Small intestine (tissue), 7 donors: Measurements from ENCODE around the gene SF3B2. TPM values are rescaled to one million over a fixed set of nuclear protein-coding genes. Genes with fewer than 3 reads are reported as not detected.

Source experiments
- DNase-seq, 2 donors: peaks; one replicate each; pipeline versions ENCODE4 v3.0.0 to v3.0.0-alpha.2; 2013
- FAIRE-seq: peaks from 2 replicates; lab custom pipeline; 2012; peaks lifted over from hg19 to GRCh38; lab: Jason Lieb, UNC
- H3K27ac ChIP-seq, 3 donors: one replicate each; pipeline ENCODE4 v1.5.1; 2013; ENCODE audit warnings: low read length in 2 of 3, mild to moderate bottlenecking in 2 of 3, control low read depth in 1 of 3, inconsistent platforms in 1 of 3, low read depth in 1 of 3, moderate library complexity in 1 of 3
- H3K27me3 ChIP-seq, 3 donors: one replicate each; pipeline ENCODE4 v1.6.1; 2013; ENCODE audit warnings: low read length in 3 of 3, inconsistent platforms in 1 of 3; ENCODE audit not compliant: control insufficient read depth in 3 of 3, insufficient read depth in 3 of 3
- H3K36me3 ChIP-seq, 3 donors: one replicate each; pipeline ENCODE4 v1.6.1; 2013; ENCODE audit warnings: low read length in 3 of 3, inconsistent platforms in 1 of 3, low read depth in 1 of 3, mild to moderate bottlenecking in 1 of 3, moderate library complexity in 1 of 3; ENCODE audit not compliant: control insufficient read depth in 3 of 3, insufficient read depth in 2 of 3
- H3K4me1 ChIP-seq, 3 donors: one replicate each; pipeline ENCODE4 v1.6.1; 2013; ENCODE audit warnings: low read length in 2 of 3, inconsistent platforms in 1 of 3, low read depth in 1 of 3, mild to moderate bottlenecking in 1 of 3, moderate library complexity in 1 of 3; ENCODE audit not compliant: control insufficient read depth in 3 of 3, insufficient read depth in 2 of 3
- H3K4me3 ChIP-seq, 3 donors: one replicate each; pipeline ENCODE4 v1.5.1; 2013; ENCODE audit warnings: low read length in 3 of 3, control low read depth in 1 of 3, inconsistent platforms in 1 of 3, low read depth in 1 of 3, mild to moderate bottlenecking in 1 of 3, moderate library complexity in 1 of 3
- H3K9me3 ChIP-seq, 2 donors: one replicate each; pipeline ENCODE4 v1.6.1; 2013; ENCODE audit warnings: low read depth in 1 of 2, low read length in 1 of 2; ENCODE audit not compliant: control insufficient read depth in 2 of 2, insufficient read depth in 1 of 2
- WGBS, 3 donors: extraction: QIAGEN DNeasy Blood & Tissue Kit; methylation state at CpG; one replicate each; pipeline ENCODE4 v1.1.7; 2013; 5-methylcytosine and 5-hydroxymethylcytosine counted together
- polyA plus RNA-seq, 4 donors: library from polyadenylated mRNA; stranded (reverse) in 3 of 4; unstranded in 1 of 4; fragments of 200-250 nt in 3 of 4; fragments of 120-200 nt in 1 of 4; gene quantifications; one replicate each; pipeline versions ENCODE4 v1.2.1 to v1.2.3, GENCODE V29; 2013
- donor health status: healthy with polysubstance abuse.
- donor health status: control.
- donor health status: control.
- donor health status: Bipolar disorder and iron deficiency.
- donor health status: healthy.

The SF3B2 gene
- polyA plus RNA-seq, 4 donors: 106 to 141 (median 122) TPM

GRCh38 chr11:66048547-66049323 is 3.4 kb upstream of the SF3B2 start, which contains the start of gene GAL3ST3:
Gene GAL3ST3, minus strand, starts transcription at chr11:66049161. Its CDS starts 3,746 bp downstream, at chr11:66045415.
- FAIRE-seq: no peak

GRCh38 chr11:66050581-66051231 is 1.5 kb upstream of the SF3B2 start:
- H3K9me3 ChIP-seq: no peaks in the 10 kb centered on the region
- H3K36me3 ChIP-seq: peaks cover 2 to 19% (median 6%) of the 10 kb centered on the region in 3 donors
- no peak overlapping the region for H3K4me3 ChIP-seq
- H3K27me3 ChIP-seq: peaks cover 0 to 24% (median 2%) of the 10 kb centered on the region in 3 donors
- H3K4me1 ChIP-seq: peaks cover 2 to 24% (median 4%) of the 10 kb centered on the region in 3 donors
- FAIRE-seq (no peak), DNase-seq (no peak)
- 56 to 84% (median 69%) methylated on average over 5 of the region's 5 CpGs for WGBS, 3 donors
- H3K27ac ChIP-seq: peak overlapping the region; percentile 90 to 91 (median 90)

More at GRCh38 chr11:66048547-66049323, 3.4 kb upstream of the SF3B2 start, which contains the start of gene GAL3ST3:
- Histone ChIP-seq H3K27me3 (peaks cover 0 to 28% (median 2%) of the 10 kb centered on the region in 3 donors), H3K4me3 (no peak within 1 kb of the TSS), H3K9me3 (no peaks in the 10 kb centered on the region), H3K36me3 (peaks cover 0 to 6% (median 0%) of the 10 kb centered on the region in 3 donors), H3K27ac (no peak within 1 kb of the TSS), H3K4me1 (peaks cover 2 to 23% (median 4%) of the 10 kb centered on the region in 3 donors)
- 13 to 23% (median 23%) methylated on average over 33 to 38 of the region's 39 CpGs for whole genome bisulfite sequencing, 3 donors
- no peak for DNase-seq

- peak overlapping the region; percentile 90 to 91 (median 90) for H3K27ac ChIP-seq
- H3K9me3 ChIP-seq: no peaks in the 10 kb centered on the region
- no peak for FAIRE-seq
- peaks cover 2 to 21% (median 4%) of the 10 kb centered on the region in 3 donors for H3K4me1 ChIP-seq
- DNase-seq: no peak
- peak overlapping the region; percentile 37 to 98 (median 57) for H3K4me3 ChIP-seq
- peaks cover 3 to 24% (median 6%) of the 10 kb centered on the region in 3 donors for H3K36me3 ChIP-seq
- peaks cover 0 to 24% (median 2%) of the 10 kb centered on the region in 3 donors for H3K27me3 ChIP-seq
- 18 to 27% (median 25%) methylated on average over 12 of the region's 12 CpGs for WGBS, 3 donors
Observed at GRCh38 chr11:66051371-66051765, 796 bp upstream of the SF3B2 start.

DNA sequence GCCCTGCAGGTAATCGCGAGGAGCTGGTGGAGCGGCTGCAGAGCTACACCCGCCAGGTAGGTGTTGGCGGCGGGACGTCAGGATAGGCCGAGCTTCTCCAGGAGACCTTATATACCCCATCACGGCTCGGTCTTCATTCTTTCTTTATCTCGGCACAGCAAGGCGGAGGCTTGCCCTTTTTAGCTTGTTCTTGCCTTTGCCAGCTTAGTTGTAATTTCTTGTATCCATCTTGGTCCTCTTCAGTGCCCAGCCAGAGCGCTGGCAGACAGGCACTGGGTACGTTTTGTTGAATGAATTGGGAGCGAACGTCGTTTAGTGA is 459 bp downstream of the SF3B2 start:
- no peaks in the 10 kb centered on the region for H3K9me3 ChIP-seq
- peaks cover 2 to 17% (median 4%) of the 10 kb centered on the region in 3 donors for H3K4me1 ChIP-seq
- H3K4me3 ChIP-seq: peak overlapping the region; percentile 80 to 98 (median 94)
- H3K36me3 ChIP-seq: peaks cover 6 to 36% (median 13%) of the 10 kb centered on the region in 3 donors
- no peak for DNase-seq
- peaks cover 0 to 19% (median 2%) of the 10 kb centered on the region in 3 donors for H3K27me3 ChIP-seq
- no peak for FAIRE-seq
- WGBS, 3 donors: 0 to 1% (median 1%) methylated on average over 17 of the region's 17 CpGs
- H3K27ac ChIP-seq: peak overlapping the region; percentile 80 to 90 (median 85)

DNA sequence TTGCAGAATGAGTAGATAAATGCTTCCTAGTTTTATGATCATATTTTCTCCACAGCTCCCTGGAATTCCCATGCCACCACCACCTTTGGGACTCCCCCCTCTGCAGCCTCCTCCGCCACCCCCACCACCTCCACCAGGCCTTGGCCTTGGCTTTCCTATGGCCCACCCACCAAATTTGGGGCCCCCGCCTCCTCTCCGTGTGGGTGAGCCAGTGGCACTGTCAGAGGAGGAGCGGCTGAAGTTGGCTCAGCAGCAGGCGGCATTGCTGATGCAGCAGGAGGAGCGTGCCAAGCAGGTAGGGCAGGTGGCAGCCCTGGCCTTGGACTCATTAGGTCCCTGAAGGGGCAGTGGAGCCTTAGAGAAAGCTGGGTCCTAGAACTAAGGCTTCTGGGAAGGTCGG is 2.9 kb downstream of the SF3B2 start:
- WGBS, 3 donors: 92 to 97% (median 97%) methylated on average over 6 to 7 of the region's 7 CpGs
- Histone ChIP-seq H3K9me3 (no peaks in the 10 kb centered on the region), H3K4me3 (no peak overlapping the region), H3K27me3 (no peaks in the 10 kb centered on the region), H3K36me3 (peaks cover 14 to 58% (median 33%) of the 10 kb centered on the region in 3 donors), H3K27ac (no peak overlapping the region), H3K4me1 (peaks cover 2 to 17% (median 4%) of the 10 kb centered on the region in 3 donors)
- no peak for DNase-seq
- no peak for FAIRE-seq

DNA sequence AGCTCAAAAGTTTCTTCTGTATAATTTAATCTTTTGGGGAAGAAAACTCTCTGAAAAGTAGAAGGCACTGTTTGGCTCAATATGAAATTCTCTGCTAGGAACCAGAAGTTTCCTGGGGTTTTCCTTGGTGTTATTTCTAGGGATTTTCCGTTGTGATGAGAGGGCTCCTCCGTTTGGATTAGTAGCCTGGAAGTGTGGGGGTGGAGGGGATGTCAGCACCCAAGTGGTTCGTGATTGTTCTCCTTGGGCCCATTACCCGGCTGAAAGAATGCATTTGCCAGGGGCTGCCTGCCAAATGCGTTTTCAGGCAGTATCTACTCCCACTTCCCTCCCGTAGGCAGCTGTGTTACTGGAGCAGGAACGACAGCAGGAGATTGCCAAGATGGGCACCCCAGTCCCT is 4.3 kb downstream of the SF3B2 start:
- Histone ChIP-seq H3K27me3 (no peaks in the 10 kb centered on the region), H3K4me1 (peaks cover 0 to 8% (median 4%) of the 10 kb centered on the region in 3 donors), H3K9me3 (no peaks in the 10 kb centered on the region), H3K27ac (no peak overlapping the region), H3K4me3 (no peak overlapping the region), H3K36me3 (peaks cover 28 to 69% (median 40%) of the 10 kb centered on the region in 3 donors)
- no peak for FAIRE-seq
- DNase-seq: no peak
- WGBS, 3 donors: 69 to 78% (median 75%) methylated on average over 7 of the region's 7 CpGs

- no peak overlapping the region for H3K27ac ChIP-seq
- H3K4me3 ChIP-seq: no peak overlapping the region
- FAIRE-seq: no peak
- H3K9me3 ChIP-seq: peaks cover 0 to 6% of the 10 kb centered on the region in 2 donors
- H3K4me1 ChIP-seq: no peaks in the 10 kb centered on the region
- DNase-seq: no peak
- no peaks in the 10 kb centered on the region for H3K27me3 ChIP-seq
- 79 to 81% (median 80%) methylated on average over 8 of the region's 8 CpGs for WGBS, 3 donors
- peaks cover 45 to 74% (median 57%) of the 10 kb centered on the region in 3 donors for H3K36me3 ChIP-seq
Observed at GRCh38 chr11:66059966-66060680, 8.0 kb downstream of the SF3B2 start.

GRCh38 chr11:66061268-66061667 is 9.1 kb downstream of the SF3B2 start:
- peaks cover 42 to 70% (median 54%) of the 10 kb centered on the region in 3 donors for H3K36me3 ChIP-seq
- no peaks in the 10 kb centered on the region for H3K4me1 ChIP-seq
- no peak overlapping the region for H3K4me3 ChIP-seq
- peaks cover 0 to 6% of the 10 kb centered on the region in 2 donors for H3K9me3 ChIP-seq
- no peaks in the 10 kb centered on the region for H3K27me3 ChIP-seq
- DNase-seq (no peak), FAIRE-seq (no peak)
- 79 to 83% (median 79%) methylated on average over 6 of the region's 6 CpGs for WGBS, 3 donors
- H3K27ac ChIP-seq: no peak overlapping the region
